Measurements from ENCODE around the gene STOM.

DNA sequence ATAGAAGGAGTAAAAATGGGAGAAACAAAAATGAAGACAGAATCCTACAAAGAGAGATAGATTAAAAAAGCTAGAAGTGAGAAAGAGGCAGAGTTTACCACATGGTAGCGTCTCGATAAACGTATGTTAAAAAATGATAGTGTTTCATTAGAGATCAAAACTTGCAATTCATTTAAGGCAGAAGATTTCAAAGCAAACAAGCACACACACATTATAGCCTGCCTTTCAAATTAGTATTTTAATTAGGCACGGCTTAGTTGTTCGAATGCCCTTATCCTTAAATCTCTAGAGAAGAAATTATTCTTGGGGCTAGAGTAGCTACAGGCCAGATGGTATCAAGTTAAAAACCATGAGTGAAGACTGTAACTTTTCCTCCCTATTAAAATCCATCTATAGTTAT, 6.0 kb downstream of the STOM start:
- TF ChIP-seq POLR2A (IDR thresholded peaks at IDR 0.05; ENCODE audit: extremely low read depth, insufficient read length) = no peak
- TF ChIP-seq, protein P1, sequence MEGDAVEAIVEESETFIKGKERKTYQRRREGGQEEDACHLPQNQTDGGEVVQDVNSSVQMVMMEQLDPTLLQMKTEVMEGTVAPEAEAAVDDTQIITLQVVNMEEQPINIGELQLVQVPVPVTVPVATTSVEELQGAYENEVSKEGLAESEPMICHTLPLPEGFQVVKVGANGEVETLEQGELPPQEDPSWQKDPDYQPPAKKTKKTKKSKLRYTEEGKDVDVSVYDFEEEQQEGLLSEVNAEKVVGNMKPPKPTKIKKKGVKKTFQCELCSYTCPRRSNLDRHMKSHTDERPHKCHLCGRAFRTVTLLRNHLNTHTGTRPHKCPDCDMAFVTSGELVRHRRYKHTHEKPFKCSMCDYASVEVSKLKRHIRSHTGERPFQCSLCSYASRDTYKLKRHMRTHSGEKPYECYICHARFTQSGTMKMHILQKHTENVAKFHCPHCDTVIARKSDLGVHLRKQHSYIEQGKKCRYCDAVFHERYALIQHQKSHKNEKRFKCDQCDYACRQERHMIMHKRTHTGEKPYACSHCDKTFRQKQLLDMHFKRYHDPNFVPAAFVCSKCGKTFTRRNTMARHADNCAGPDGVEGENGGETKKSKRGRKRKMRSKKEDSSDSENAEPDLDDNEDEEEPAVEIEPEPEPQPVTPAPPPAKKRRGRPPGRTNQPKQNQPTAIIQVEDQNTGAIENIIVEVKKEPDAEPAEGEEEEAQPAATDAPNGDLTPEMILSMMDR (IDR thresholded peaks at IDR 0.05; ENCODE audit: low read depth, low read length) = no peak
